Neural cell (in vitro differentiated cells): ENCODE results near the gene RMDN3. TPM values are rescaled to one million over a fixed set of nuclear protein-coding genes. Genes with fewer than 3 reads are reported as not detected.

ENCODE experiments used
- H2AFZ ChIP-seq: fragments of 200-600, 300-800 bp; sonication (generic), shearing (Covaris generic); 2 replicates; pipeline ENCODE4 v1.6.0; 2014; ENCODE audit warnings: low read depth, mild to moderate bottlenecking, antibody characterized with exemption, low read length, moderate library complexity
- H3F3A ChIP-seq: fragments of 200-600 bp; shearing (Covaris generic); 2 replicates; pipeline ENCODE4 v1.6.1; 2016; ENCODE audit warnings: mild to moderate bottlenecking, moderate library complexity, mixed read lengths, antibody characterized with exemption, low read length; ENCODE audit not compliant: insufficient read depth, poor library complexity, severe bottlenecking
- H3K27ac ChIP-seq: fragments of 200-600, 300-800 bp; sonication (generic), shearing (Covaris generic); 2 replicates; pipeline ENCODE4 v1.5.1; 2014; ENCODE audit warnings: mild to moderate bottlenecking, low read length, moderate library complexity
- H3K27me3 ChIP-seq: fragments of 300-800, 200-600 bp; sonication (generic), shearing (Covaris generic); 2 replicates; pipeline ENCODE4 v1.6.0; 2014; ENCODE audit warnings: mild to moderate bottlenecking, low read depth, low read length, moderate library complexity; ENCODE audit not compliant: insufficient read depth
- H3K36me3 ChIP-seq: fragments of 300-800, 200-600 bp; sonication (generic), shearing (Covaris generic); 2 replicates; pipeline ENCODE4 v1.5.1; 2014; ENCODE audit warnings: mild to moderate bottlenecking, antibody characterized with exemption, low read length, moderate library complexity; ENCODE audit not compliant: insufficient read depth
- H3K4me2 ChIP-seq: fragments of 300-800, 200-600 bp; sonication (generic), shearing (Covaris generic); 2 replicates; pipeline ENCODE4 v1.6.0; 2014; ENCODE audit warnings: mild to moderate bottlenecking, low read length
- H3K4me3 ChIP-seq: fragments of 300-800, 200-600 bp; sonication (generic), shearing (Covaris generic); 2 replicates; pipeline ENCODE4 v1.5.1; 2014; ENCODE audit warnings: mild to moderate bottlenecking, low read length, moderate library complexity
- H3K79me2 ChIP-seq: fragments of 200-600 bp; shearing (Covaris generic); replicated peaks from 2 replicates; pipeline ENCODE4 v1.6.0; 2014; ENCODE audit warnings: mild to moderate bottlenecking, low read length, moderate library complexity; ENCODE audit not compliant: insufficient read depth
- H3K9ac ChIP-seq: fragments of 300-800, 200-600 bp; sonication (generic), shearing (Covaris generic); 2 replicates; pipeline ENCODE4 v1.6.1; 2016; ENCODE audit warnings: mild to moderate bottlenecking, low read length, mixed read lengths
- H3K9me2 ChIP-seq: fragments of 200-600 bp; shearing (Covaris generic); 2 replicates; pipeline ENCODE4 v1.6.1; 2016; ENCODE audit warnings: mild to moderate bottlenecking, low read length, mixed read lengths; ENCODE audit not compliant: insufficient read depth
- H3K9me3 ChIP-seq: fragments of 200-600, 300-800 bp; sonication (generic), shearing (Covaris generic); 2 replicates; pipeline ENCODE4 v1.6.1; 2016; ENCODE audit warnings: mild to moderate bottlenecking, mixed run types, low read length, moderate library complexity, mixed read lengths
- H4K20me1 ChIP-seq: fragments of 200-600 bp; shearing (Covaris generic); 2 replicates; pipeline ENCODE4 v1.6.1; 2016; ENCODE audit warnings: mild to moderate bottlenecking, mixed run types; ENCODE audit not compliant: insufficient read depth
- EP300 ChIP-seq: fragments of 450-650 bp; conservative IDR thresholded peaks from 2 replicates; pipeline ENCODE4 v1.6.1; 2014; ENCODE audit warnings: antibody characterized with exemption, mild to moderate bottlenecking, moderate library complexity; ENCODE audit not compliant: poor library complexity, severe bottlenecking
- EZH2 ChIP-seq: fragments of 200-600, 300-800 bp; shearing (Covaris generic), sonication (generic); IDR thresholded peaks from 2 replicates; pipeline ENCODE4 v1.6.1; 2014; ENCODE audit warnings: antibody characterized with exemption, low read length, borderline replicate concordance, mild to moderate bottlenecking; ENCODE audit not compliant: insufficient read depth, poor library complexity, severe bottlenecking
- MXI1 ChIP-seq: fragments of 450-650 bp; conservative IDR thresholded peaks from 2 replicates; pipeline ENCODE4 v1.6.1; 2014; ENCODE audit warnings: antibody characterized with exemption, mild to moderate bottlenecking; ENCODE audit not compliant: poor library complexity, severe bottlenecking
- POLR2AphosphoS5 ChIP-seq: IDR thresholded peaks from 2 replicates; pipeline ENCODE4 v1.6.1; 2012
- RAD21 ChIP-seq: fragments of 450-650 bp; conservative IDR thresholded peaks from 2 replicates; pipeline ENCODE4 v1.6.1; 2014; ENCODE audit warnings: antibody characterized with exemption, mild to moderate bottlenecking, moderate library complexity
- SMC3 ChIP-seq: fragments of 450-650 bp; conservative IDR thresholded peaks from 2 replicates; pipeline ENCODE4 v1.6.1; 2014; ENCODE audit warnings: antibody characterized with exemption, mild to moderate bottlenecking, moderate library complexity; ENCODE audit not compliant: poor library complexity
- TAF1 ChIP-seq: IDR thresholded peaks from 2 replicates; pipeline ENCODE4 v1.6.1; 2012; ENCODE audit warnings: low read depth
- polyA plus RNA-seq: library from polyadenylated mRNA; depleted of rRNA; stranded (reverse); fragments of >200 nt; gene quantifications from 2 replicates; pipeline ENCODE4 v1.2.3, GENCODE V29; 2014
- TF ChIP-seq, protein P1 (sequence below): IDR thresholded peaks from 2 replicates; pipeline ENCODE4 v1.6.1; 2012; ENCODE audit warnings: borderline replicate concordance
- TF ChIP-seq, protein P2 (sequence below): fragments of 450-650 bp; IDR thresholded peaks from 2 replicates; pipeline ENCODE4 v1.5.1; 2014; ENCODE audit warnings: antibody characterized with exemption, mild to moderate bottlenecking, moderate library complexity; ENCODE audit not compliant: poor library complexity, severe bottlenecking

The RMDN3 gene
- polyA plus RNA-seq, 1 donor from 2014 or later, result 24.7 TPM

GRCh38 chr15:40789119-40789518 lies 34.1 kb upstream of the RMDN3 start:
- Histone ChIP-seq H2AFZ (no peak overlapping the region), H3K9me2 (no peaks in the 10 kb centered on the region), H3K9me3 (no peaks in the 10 kb centered on the region), H3K4me2 (no peak overlapping the region), H3F3A (no peaks in the 10 kb centered on the region), H3K27ac (no peak overlapping the region), H3K36me3 (no peaks in the 10 kb centered on the region), H3K9ac (no peak overlapping the region), H3K27me3 (no peaks in the 10 kb centered on the region), H3K79me2 (no peaks in the 10 kb centered on the region), H3K4me3 (no peak overlapping the region), H4K20me1 (no peaks in the 10 kb centered on the region)
- TF ChIP-seq EP300 (no peak), RAD21 (no peak), TAF1 (no peak), POLR2AphosphoS5 (no peak), EZH2 (no peak), SMC3 (no peak), MXI1 (no peak)
- TF ChIP-seq, protein P1, sequence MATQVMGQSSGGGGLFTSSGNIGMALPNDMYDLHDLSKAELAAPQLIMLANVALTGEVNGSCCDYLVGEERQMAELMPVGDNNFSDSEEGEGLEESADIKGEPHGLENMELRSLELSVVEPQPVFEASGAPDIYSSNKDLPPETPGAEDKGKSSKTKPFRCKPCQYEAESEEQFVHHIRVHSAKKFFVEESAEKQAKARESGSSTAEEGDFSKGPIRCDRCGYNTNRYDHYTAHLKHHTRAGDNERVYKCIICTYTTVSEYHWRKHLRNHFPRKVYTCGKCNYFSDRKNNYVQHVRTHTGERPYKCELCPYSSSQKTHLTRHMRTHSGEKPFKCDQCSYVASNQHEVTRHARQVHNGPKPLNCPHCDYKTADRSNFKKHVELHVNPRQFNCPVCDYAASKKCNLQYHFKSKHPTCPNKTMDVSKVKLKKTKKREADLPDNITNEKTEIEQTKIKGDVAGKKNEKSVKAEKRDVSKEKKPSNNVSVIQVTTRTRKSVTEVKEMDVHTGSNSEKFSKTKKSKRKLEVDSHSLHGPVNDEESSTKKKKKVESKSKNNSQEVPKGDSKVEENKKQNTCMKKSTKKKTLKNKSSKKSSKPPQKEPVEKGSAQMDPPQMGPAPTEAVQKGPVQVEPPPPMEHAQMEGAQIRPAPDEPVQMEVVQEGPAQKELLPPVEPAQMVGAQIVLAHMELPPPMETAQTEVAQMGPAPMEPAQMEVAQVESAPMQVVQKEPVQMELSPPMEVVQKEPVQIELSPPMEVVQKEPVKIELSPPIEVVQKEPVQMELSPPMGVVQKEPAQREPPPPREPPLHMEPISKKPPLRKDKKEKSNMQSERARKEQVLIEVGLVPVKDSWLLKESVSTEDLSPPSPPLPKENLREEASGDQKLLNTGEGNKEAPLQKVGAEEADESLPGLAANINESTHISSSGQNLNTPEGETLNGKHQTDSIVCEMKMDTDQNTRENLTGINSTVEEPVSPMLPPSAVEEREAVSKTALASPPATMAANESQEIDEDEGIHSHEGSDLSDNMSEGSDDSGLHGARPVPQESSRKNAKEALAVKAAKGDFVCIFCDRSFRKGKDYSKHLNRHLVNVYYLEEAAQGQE, result no peak
- TF ChIP-seq, protein P2, sequence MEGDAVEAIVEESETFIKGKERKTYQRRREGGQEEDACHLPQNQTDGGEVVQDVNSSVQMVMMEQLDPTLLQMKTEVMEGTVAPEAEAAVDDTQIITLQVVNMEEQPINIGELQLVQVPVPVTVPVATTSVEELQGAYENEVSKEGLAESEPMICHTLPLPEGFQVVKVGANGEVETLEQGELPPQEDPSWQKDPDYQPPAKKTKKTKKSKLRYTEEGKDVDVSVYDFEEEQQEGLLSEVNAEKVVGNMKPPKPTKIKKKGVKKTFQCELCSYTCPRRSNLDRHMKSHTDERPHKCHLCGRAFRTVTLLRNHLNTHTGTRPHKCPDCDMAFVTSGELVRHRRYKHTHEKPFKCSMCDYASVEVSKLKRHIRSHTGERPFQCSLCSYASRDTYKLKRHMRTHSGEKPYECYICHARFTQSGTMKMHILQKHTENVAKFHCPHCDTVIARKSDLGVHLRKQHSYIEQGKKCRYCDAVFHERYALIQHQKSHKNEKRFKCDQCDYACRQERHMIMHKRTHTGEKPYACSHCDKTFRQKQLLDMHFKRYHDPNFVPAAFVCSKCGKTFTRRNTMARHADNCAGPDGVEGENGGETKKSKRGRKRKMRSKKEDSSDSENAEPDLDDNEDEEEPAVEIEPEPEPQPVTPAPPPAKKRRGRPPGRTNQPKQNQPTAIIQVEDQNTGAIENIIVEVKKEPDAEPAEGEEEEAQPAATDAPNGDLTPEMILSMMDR, result no peak

DNA sequence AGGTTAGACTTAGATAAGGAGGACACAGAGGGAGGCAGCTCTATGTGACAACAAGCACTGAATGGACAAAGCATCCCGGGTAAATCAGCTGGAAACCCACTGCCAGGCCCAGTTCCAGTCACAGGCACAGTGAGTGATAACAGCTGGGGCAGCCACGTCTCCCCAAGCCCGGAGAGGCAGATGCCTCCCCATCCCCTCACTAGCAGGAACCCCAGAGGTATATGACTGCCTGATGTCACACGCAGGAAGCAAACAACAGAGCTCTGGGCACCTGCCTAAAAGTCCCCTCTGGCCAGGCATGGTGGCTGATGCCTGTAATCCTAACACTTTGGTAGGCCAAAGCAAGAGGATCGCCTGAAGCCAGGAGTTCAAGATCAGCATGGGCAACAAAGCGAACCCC lies 32.9 kb upstream of the RMDN3 start:
- no peak for TF ChIP-seq TAF1
- no peak for TF ChIP-seq SMC3
- TF ChIP-seq EP300, result no peak
- no peak for TF ChIP-seq POLR2AphosphoS5
- TF ChIP-seq, protein P1, result no peak
- TF ChIP-seq MXI1, result no peak
- TF ChIP-seq, protein P2, result no peak
- TF ChIP-seq RAD21, result no peak
- TF ChIP-seq EZH2, result no peak
- H3K9ac ChIP-seq, result no peak overlapping the region
- no peak overlapping the region for H3K4me2 ChIP-seq
- H3K9me2 ChIP-seq, result no peaks in the 10 kb centered on the region
- H4K20me1 ChIP-seq, result no peaks in the 10 kb centered on the region
- no peaks in the 10 kb centered on the region for H3K79me2 ChIP-seq
- H3K4me3 ChIP-seq, result no peak overlapping the region
- no peaks in the 10 kb centered on the region for H3K9me3 ChIP-seq
- H3K27ac ChIP-seq, result no peak overlapping the region
- H3F3A ChIP-seq, result no peaks in the 10 kb centered on the region
- H2AFZ ChIP-seq, result no peak overlapping the region
- no peaks in the 10 kb centered on the region for H3K27me3 ChIP-seq
- H3K36me3 ChIP-seq, result no peaks in the 10 kb centered on the region
